Measurements from ENCODE around the gene WDFY4. TPM values are rescaled to one million over a fixed set of nuclear protein-coding genes. Genes with fewer than 3 reads are reported as not detected.

The WDFY4 gene
- total RNA-seq, result 10 to 100 TPM in 1 of 2 donors, 1 to 10 TPM in 1; 9.3 to 23.6 TPM
- polyA plus RNA-seq (ENCODE audit: insufficient read length in 6 of 6), result 1 to 10 TPM; 2.8 to 5.6 (median 4.1) TPM
- long read RNA-seq, donor 1, result 0 reads
- long read RNA-seq, donor 2, result 0 reads
- long read RNA-seq, donor 3, result 0 reads
- long read RNA-seq, donor 4, result 0 reads
- long read RNA-seq, donor 5, result 0 reads
- long read RNA-seq, donor 6, result 0 reads
- long read RNA-seq, donor 7, result 0 reads
- long read RNA-seq, donor 8, result 0 reads
- long read RNA-seq, donor 9, result 0 reads
- long read RNA-seq, donor 10, partial matches to known transcripts, result 2 of 4 reads
- long read RNA-seq, donor 10, other reads (novel, unspliced or antisense), result 0 of 4 reads
- long read RNA-seq, donor 11, result 0 reads
- long read RNA-seq, donor 12, result 0 reads

GRCh38 chr10:48684792-48685623 lies at the start of gene WDFY4:
Gene WDFY4, plus strand, starts transcription at chr10:48684873. Its CDS starts 24,860 bp downstream, at chr10:48709733.
- ATAC-seq, result peak; percentile 86
- peak within 1 kb of the TSS; percentile 36 to 87 for H3K27ac ChIP-seq

DNA sequence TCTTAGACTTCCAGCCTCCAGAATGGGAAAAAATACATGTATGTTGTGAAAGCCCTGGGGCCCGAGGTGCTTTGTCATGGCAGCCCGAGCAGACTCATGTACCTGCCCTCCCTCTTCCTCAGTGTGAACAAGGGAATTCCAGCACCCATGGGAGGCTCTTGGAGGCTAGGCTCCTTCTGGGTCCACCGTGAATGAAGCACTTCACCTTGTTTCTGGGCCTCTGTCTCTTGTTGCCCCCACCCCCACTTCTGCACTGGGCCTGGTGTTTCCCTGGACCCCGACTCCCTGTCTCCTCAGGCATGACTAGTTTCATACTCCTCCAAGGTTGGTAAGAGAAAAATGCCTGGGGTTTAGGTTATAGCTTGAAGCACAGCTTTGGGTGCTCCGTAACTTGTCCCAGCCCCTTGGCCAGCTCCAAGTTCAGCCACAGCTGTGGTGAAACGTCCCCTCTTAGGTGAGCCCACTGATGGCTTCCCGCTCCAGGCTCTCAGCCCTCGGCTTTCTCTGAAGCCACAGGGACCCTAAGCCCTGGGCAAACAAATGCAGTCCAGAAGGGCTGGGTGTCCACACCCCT lies 49.6 kb upstream of the WDFY4 start:
- Histone ChIP-seq H3K36me3 (no peaks in the 10 kb centered on the region), H3K4me1 (peaks cover 0 to 28% of the 10 kb centered on the region in 2 donors), H3K4me3 (no peak overlapping the region), H3K9me3 (peaks cover 0 to 1% of the 10 kb centered on the region in 2 donors), H3K27ac (peak overlapping the region; percentile 7 to 57), H3K27me3 (peaks cover 0 to 14% of the 10 kb centered on the region in 2 donors)
- DNase-seq (no peak), ATAC-seq (peak; percentile 13)
- intact Hi-C loops (cut with DNase I), result no loop called here
- TF ChIP-seq, protein P1, sequence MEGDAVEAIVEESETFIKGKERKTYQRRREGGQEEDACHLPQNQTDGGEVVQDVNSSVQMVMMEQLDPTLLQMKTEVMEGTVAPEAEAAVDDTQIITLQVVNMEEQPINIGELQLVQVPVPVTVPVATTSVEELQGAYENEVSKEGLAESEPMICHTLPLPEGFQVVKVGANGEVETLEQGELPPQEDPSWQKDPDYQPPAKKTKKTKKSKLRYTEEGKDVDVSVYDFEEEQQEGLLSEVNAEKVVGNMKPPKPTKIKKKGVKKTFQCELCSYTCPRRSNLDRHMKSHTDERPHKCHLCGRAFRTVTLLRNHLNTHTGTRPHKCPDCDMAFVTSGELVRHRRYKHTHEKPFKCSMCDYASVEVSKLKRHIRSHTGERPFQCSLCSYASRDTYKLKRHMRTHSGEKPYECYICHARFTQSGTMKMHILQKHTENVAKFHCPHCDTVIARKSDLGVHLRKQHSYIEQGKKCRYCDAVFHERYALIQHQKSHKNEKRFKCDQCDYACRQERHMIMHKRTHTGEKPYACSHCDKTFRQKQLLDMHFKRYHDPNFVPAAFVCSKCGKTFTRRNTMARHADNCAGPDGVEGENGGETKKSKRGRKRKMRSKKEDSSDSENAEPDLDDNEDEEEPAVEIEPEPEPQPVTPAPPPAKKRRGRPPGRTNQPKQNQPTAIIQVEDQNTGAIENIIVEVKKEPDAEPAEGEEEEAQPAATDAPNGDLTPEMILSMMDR (IDR thresholded peaks at IDR 0.05), result no peak

More at GRCh38 chr10:48684792-48685623, at the start of gene WDFY4:
- intact Hi-C loops (cut with DNase I), result no loop called here
- Histone ChIP-seq H3K36me3 (no peaks in the 10 kb centered on the region), H3K9me3 (no peaks in the 10 kb centered on the region), H3K4me3 (peak within 1 kb of the TSS in 1 of 2 donors; percentile 45), H3K4me1 (peaks cover 0 to 7% of the 10 kb centered on the region in 2 donors), H3K27me3 (no peaks in the 10 kb centered on the region)
- TF ChIP-seq, protein P1 (IDR thresholded peaks at IDR 0.05), result no peak
- peak in 2 of 4 donors; percentile 66 to 84 for DNase-seq

DNA sequence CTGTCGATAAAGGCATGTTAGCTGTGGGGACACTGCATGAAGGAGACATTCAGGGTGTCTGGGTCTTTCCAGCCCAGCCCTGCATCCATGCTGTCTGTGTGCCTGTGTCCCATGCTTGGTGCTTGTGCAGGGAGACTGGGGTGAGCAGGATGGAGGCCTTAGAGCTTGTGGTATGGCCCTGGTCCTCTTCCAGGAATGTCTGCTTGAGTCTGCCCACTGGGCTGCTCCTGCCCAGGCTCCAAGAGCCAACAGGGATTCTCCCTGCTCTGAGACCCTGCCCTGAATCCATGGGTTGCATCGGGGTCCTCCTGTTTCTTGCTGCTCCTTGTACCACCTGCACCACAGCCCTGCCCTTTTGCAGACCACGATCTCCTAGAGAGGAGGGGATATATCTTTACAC lies 48.4 kb upstream of the WDFY4 start:
- no peaks in the 10 kb centered on the region for H3K36me3 ChIP-seq
- H3K4me3 ChIP-seq, result no peak overlapping the region
- no peak overlapping the region for H3K27ac ChIP-seq
- peaks cover 0 to 14% of the 10 kb centered on the region in 2 donors for H3K27me3 ChIP-seq
- TF ChIP-seq, protein P1 (IDR thresholded peaks at IDR 0.05), result no peak
- peaks cover 0 to 31% of the 10 kb centered on the region in 2 donors for H3K4me1 ChIP-seq
- intact Hi-C loops (cut with DNase I), result no loop called here
- peaks cover 0 to 13% of the 10 kb centered on the region in 2 donors for H3K9me3 ChIP-seq
- DNase-seq (no peak), ATAC-seq (no peak)

- TF ChIP-seq, protein P1 (IDR thresholded peaks at IDR 0.05), result no peak
- no peak overlapping the region for H3K27ac ChIP-seq
- no peak overlapping the region for H3K4me3 ChIP-seq
- no peaks in the 10 kb centered on the region for H3K36me3 ChIP-seq
- peaks cover 0 to 14% of the 10 kb centered on the region in 2 donors for H3K27me3 ChIP-seq
- DNase-seq, result no peak
- peaks cover 0 to 19% of the 10 kb centered on the region in 2 donors for H3K9me3 ChIP-seq
- intact Hi-C loops (cut with DNase I), result no loop called here
- no peak for ATAC-seq
- peaks cover 0 to 31% of the 10 kb centered on the region in 2 donors for H3K4me1 ChIP-seq
Measured at GRCh38 chr10:48636901-48637300, 47.8 kb upstream of the WDFY4 start.

Measured in left lung (tissue), 14 donors.